HS-27A (cell line): ENCODE results near the gene CPT2.
"Not testable (repeated sequence)": the region's sequence is repeated elsewhere in the genome, so short reads cannot be mapped to it uniquely, and the experiment has no call there.

Source experiments
- DNase-seq: peaks from one replicate; pipeline ENCODE4 v3.0.0-alpha.2; 2012; ENCODE audit warnings: low read depth, missing footprints

CPT2 gene

DNA sequence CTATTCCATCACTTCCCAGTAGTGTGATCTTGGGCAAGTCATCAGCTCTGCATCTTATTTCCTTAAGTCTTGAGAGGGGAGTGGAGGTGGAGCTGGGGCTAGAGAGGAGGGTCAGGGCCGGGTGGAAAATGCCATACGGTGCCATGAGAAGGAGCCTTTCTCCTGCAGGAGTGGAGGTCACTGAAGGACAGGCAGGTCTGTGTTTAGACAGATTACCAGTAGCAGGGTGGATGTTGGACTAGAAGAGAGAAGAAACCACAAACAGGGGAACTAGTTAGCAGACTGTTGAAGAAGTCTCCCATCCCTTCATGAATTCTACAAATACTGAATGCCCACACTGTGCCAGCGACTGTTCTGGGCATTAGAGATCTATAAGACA is 13.9 kb upstream of the CPT2 start:
- DNase-seq = no peak

DNA sequence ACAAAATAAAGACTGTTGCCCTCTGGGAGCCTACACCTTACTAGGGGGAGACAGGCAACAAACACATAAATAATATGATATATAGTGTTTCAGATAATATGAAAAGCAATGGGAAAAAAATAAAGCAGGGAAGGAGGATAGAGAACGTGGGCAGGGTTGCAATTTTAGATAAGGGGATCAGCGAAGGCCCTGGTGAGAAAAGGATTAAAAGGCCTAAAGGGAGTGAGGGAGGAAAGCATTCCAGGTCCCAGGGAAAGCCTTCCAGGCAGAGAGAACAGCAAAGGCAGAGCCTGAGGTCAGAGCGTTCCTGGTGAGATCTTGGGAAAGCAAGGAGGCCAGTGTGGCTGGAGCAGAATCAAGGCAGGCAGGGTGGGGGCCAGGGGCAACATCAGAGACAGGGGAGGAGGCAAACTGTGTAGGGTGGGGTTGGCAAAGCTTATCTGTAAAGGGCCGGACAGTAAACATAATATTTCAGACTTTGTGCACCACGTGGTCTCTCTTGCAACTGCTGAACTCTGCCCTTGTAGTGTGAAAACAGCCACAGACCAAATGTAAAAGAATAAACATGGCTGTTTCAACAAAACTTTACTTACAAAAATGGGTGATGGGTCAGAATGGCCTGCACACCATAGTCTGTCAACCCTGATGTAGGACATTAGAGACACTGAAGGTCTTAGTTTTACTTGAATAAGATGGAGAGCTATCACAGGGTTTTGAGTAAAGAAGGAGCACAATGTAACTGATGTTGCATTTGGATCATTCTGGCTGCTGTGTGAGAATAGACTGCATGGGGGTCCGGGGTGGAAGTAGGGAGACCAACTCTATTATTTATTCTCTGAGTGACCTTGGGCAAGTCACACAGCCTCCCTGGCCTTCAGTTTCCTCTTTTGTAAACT is 13.3 kb upstream of the CPT2 start:
- DNase-seq = no peak

DNA sequence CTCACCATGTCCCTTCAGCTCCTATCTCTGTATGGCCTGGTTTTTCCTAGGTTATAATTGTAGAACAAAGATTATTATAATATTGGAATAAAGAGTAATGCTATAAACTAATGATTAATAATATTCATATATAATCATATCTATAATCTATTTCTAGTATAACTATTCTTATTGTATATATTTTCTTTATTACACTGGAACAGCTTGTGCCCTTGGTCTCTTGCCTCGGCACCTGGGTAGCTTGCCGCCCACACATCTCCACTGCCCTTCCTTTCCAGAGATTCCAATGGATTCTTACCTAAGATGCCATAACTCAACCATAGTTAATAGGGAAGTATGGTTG is 10.7 kb upstream of the CPT2 start:
- not testable (repeated sequence) for DNase-seq

DNA sequence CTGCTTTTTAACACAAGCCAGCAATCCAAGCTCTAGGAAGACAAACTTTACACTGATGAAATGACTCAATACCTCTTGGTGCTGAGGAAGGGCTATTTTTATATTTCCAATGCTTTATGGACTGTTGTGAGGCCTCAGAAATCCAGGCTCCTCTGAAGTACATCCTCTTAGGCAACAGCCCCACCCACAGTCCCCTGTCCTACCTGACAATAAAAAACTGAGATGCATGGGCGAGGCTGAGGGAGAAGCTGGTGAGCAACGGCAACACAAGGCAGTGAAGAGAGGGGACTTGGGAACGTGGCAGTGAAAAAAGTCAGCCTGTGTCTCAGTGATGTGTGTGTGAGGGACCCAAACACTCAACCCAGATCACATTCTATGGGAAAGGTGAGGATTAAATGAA is 10.1 kb upstream of the CPT2 start:
- no peak for DNase-seq

DNA sequence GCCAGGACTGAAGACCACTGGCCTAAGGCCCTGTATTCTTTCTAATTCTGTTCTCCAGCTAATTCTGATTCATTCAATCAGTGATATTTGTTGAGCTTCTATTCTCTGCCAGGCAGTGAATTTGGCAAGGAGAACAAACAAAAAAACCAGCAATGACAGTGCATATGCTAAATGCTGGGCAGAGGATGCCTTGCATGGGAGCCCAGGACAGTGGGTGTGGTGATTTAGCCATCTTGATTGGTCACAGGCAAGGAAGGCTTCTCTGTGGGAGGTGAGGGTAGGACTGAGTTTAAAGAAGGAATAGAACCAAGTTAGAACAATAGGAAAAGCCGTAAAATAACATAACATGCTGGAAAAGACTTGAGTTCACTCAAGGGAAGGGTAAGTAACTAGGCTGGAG is 9.2 kb upstream of the CPT2 start:
- DNase-seq = no peak

DNA sequence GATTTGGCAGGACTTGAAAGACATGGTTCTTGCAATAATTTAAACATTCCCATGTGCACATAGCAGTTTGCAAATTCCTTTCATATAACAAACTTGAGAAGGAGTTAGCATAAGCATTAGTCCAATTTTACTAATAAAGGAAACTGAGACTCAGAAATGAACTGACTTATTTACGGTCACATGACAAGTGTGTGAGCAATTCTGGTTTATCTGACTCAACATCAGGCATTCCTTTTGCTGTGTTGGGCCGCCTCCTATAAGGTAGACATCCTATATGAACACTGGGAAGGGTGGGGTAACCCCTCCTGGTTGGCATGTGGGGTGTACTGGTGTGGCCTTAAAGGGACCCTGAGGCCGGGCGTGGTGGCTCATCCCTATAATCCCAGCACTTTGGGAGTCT is 8.5 kb upstream of the CPT2 start:
- no peak for DNase-seq

DNA sequence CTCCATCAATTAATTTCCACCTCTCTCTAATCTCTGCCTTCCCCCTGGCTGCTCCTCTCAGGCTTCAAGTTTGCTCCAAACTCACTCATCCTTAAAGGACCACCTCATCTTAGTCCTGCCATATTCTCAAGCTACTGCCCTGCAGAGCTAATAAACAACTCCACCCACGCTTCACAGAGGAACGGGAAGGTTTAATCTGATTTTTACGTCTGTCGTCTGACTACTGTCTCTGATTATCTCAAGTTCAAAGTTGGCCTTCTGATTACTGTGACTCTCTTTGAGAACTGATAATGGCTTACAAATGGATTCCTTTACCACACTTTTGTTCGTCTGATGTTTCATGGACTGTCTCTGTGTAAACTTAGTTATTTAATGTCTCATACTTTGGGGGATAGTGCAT is 7.6 kb upstream of the CPT2 start:
- no peak for DNase-seq

DNA sequence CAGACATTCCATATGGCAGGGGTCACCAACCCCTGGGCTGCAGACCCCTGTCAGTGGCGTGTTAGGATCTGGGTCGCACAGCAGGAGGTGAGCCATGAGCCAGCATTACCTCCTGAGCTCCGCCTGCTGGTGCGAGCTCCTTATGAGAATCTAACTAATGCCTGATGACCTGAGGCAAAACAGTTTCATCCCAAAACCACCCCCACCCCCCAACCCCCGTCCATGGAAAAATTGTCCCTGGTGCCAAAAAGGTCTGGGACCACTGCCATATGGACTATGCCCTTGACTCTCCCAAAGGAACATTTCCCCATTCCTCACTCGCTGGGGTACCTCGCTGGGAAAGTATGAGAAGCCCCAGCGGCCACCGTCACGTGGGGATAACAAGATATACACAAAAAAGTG is 6.4 kb upstream of the CPT2 start:
- DNase-seq = no peak

DNA sequence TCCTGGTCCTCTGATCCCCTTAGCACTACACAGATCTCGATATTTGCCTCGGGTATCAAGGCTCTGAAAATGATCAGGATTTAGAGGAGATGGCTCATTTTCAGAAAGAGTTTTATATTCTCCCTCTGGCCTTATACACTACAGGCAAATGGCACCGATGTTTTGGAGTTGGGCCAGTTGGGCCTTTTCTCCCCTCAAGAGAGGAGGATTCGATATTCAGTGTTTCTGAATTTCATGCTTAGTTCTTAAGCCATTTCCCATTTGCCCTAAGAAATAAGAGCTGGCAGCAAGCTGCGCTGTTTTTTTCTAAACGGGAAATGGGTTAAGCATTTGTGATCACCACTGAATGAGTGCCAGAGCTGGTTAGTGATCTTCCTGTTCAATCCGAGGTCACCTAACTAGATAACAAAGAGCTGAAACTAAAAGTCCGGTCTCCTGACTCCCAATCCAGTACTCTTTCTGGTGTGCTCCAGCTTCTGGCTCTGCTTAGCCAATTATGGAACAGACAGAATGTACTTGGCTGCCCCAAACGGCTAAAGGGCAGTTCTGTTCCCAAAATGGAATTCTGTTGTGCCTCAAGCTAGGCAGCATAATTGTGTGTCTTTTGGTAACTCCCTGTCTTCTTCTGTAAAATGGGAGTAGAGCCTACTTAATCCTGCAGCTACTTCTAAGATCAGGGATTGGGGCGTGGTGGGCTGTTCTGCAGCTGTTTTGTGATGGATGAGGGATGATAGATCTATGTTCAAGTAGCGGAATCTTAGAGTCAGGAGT is 1.2 kb upstream of the CPT2 start:
- no peak for DNase-seq

DNA sequence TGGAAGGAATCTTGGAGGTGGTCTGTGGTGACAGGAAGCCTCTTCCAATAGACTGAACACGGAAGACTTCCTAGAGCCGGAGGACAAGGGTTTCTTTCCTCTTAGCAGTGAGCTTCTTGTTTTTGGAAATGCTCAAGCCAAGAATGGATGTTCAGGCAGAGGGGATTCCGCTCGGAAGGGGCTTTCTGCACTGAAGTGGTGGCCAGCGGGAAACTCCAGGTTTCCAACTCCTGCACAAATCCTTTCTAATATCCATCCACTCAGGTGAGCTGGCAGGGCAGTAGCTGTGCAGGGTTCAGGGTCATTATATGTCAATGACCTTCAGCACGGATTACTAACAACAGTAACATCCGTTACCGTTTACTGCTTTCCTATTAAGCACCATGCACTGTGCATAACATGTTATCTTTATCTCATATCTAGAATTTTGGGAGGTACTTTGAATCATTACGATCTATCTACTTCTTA is 573 bp upstream of the CPT2 start:
- DNase-seq = no peak

DNA sequence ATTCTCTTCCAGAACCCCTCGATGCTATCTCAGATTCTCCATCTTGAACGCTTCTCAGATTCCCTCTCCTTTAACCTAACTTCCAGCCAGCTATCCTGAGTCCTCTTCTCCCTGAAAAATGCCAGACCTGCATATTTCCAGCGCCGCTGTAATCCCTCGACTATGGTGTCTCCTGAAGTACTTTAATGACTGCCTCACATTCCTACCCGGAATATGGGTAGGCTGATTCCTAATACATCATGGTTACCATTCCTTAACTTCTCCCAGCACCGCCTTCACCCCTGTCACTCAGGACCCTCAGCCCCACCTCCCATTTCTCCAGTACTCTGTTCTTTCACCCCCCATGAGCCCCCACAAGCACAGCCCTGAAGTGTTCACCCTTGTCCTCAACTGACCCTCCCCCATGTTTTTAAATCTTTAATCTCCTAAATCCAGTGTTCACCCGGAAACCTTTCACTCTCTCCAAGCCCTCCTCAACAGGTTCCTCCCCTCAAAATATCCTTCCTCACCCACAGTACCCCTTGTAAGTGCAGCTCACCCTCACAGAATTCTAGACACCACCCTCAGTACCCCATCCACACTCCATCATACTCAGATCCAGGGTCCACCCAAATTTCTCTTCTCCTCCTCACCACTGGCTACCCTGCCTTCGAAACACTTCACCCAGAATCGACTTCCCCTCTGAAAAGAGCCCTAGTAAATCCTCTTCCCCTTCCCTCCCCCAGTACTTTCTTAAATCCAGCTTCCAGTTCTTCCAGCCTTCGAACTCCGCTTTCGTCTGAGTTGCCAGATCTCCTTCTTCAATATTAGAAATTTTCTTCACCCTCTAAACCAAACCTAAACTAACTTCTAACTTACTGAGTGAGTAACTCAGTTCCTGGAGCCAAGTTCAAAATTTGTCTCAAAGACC is 922 bp downstream of the CPT2 start:
- DNase-seq = no peak

DNA sequence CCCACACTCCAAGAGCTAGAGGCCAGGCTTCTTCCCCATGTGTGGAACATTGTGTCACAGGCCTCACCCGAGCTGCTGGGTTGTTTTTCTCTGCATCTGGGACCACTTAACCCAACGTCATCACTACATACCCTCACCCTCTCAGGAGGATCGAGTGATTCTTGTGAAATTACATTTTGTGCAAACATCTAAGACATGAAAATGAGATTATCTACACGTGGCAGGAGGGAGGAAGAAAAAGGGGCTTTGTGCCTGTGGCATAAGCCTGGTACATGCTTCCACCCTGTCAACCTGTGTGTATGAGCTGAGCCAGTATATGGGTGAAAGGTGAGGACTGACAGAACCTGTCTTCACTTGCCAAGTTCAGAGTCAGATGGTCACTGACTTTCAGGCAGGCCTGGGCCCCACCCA is 1.6 kb downstream of the CPT2 start:
- DNase-seq = no peak

DNA sequence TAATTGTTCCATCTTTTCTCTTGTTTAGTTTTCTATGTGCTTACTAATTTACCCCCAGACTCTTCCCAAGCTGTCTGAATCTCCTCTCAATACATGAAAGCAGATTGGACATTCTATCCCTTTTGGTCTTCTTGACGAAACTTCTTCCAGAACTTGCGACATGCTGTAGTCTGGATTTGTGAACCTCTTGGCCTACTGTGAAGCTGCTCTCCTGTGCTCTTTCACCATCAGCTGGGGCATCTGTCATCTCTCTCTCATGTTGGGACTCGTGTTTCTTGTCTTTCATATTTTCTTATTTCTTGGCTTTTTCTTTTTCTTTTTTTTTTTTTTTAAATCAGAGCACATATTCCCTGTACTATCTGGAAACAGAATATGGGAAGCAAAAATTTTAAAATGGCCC is 6.8 kb downstream of the CPT2 start:
- no peak for DNase-seq

DNA sequence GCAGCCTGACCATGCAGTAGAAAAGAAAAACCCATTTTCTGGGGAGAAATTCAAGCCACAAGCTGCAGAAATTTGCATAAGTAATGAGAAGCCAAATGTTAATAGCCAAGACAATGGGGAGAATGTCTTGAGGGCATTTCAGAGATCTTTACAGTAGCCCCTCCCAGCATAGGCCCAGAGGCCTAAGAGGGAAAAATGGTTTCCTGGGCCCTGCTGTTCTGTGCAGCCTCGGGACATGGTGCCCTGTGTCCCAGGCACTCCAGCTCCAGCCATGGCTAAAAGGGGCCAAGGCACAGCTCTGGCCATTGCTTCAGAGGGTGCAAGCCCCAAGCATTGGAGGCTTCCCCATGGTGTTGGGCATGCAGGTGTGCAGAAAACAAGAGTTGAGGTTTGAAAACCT is 8.9 kb downstream of the CPT2 start:
- DNase-seq = not testable (repeated sequence)

DNA sequence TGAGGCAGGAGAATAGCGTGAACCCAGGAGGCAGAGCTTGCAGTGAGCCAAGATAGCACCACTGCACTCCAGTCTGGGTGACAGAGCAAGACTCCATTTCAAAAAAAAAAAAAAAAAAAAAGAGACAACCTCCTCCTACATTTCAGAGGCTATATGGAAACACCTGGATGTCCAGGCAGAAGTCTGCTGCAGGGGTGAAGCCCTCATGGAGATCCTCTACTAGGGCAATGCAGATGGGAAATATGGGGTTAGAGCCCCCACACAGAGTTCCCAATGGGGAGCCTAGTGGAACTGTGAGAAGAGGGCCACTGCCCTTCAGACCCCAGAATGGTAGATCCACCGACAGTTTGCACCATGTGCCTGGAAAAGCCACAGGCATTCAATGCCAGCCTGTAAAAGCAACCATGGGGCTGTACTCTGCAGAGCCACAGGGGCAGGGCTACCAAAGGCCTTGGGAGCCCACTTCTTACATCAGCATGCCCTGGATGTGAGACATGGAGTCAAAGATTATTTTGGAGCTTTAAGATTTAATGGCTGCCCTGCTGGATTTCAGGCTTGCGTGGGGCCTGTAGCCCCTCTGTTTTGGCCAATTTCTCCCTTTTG is 9.6 kb downstream of the CPT2 start:
- DNase-seq = not testable (repeated sequence)

DNA sequence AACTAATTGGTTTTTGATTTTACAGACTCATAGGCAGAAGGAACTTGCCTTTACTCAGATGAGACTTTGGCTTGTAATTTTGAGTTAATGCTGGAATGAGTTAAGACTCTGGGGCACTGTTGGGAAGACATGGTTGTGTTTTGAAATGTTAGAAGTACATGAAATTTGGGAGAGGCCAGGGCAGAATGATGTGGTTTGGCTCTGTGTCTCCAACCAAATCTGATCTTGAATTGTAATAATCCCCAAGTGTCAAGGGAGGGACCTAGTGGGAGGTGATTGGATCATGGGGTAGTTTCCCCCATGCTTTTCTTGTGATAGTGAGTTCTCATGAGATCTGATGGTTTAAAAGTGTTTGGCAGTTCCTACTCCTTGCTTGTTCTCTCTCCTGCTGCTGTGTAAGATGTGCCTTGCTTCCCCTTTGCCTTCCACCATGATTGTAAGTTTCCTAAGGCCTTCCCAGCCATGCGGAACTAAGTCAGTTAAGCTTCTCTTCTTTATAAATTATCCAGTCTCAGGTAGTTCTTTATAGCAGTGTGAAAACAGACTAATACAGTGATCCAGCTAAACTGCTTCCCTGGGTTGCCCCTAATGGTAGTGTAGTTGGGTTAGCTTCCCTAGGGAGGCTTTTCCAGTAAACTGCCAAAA is 10.2 kb downstream of the CPT2 start:
- no peak for DNase-seq

DNA sequence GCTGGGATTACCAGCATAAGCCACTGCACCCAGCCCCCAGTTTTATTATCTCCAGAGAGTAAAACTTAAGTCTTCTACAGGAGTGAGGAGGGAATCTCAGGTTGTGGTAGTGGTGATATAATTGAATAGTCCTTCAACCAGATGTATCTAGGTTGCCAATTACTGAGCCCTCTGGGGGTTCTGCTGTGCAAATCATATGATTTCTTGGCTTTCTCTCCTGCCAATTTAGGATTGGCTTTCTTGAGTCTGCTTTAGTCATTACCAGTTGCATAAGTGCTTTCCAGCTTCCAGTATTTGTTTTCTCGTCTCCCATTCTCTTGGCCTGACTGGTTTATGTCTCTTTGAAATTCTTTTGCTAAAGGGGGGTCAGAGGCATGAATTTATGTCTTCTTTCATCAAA is 11.1 kb downstream of the CPT2 start:
- no peak for DNase-seq

DNA sequence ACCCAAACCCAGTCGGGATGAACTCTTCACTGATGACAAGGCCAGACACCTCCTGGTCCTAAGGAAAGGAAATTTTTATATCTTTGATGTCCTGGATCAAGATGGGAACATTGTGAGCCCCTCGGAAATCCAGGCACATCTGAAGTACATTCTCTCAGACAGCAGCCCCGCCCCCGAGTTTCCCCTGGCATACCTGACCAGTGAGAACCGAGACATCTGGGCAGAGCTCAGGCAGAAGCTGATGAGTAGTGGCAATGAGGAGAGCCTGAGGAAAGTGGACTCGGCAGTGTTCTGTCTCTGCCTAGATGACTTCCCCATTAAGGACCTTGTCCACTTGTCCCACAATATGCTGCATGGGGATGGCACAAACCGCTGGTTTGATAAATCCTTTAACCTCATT is 13.7 kb downstream of the CPT2 start:
- no peak for DNase-seq

DNA sequence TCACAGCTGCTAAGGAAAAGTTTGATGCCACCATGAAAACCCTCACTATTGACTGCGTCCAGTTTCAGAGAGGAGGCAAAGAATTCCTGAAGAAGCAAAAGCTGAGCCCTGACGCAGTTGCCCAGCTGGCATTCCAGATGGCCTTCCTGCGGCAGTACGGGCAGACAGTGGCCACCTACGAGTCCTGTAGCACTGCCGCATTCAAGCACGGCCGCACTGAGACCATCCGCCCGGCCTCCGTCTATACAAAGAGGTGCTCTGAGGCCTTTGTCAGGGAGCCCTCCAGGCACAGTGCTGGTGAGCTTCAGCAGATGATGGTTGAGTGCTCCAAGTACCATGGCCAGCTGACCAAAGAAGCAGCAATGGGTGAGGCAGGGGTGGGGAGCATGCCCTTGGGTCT is 14.3 kb downstream of the CPT2 start:
- DNase-seq = no peak

DNA sequence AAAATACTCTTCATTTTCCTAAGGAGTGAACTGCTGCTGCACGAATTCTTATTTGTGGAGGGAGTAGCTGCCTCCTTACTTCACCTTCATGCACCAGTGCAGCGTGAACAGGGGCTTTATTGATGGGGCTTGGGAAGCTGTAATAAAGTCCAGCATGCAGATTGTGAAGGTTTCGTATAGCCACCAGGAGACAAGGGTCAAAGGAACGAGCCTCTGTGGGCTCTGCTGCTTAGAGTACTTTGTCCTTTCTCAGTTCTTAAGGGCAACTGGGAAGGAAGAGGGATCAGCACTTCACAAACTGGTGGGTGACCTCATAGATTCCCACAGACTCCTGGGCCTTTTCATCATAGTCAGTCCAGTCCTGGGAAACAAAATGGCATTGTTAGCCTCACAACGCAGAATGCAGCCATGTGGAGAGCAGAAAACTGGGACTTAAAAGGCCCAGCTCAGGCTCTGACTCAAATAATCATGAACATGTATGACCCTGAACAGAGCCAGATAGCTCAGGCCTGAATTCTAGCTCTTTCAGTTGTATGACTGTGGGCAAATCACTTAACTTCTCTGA is 17.8 kb downstream of the CPT2 start:
- DNase-seq = no peak

DNA sequence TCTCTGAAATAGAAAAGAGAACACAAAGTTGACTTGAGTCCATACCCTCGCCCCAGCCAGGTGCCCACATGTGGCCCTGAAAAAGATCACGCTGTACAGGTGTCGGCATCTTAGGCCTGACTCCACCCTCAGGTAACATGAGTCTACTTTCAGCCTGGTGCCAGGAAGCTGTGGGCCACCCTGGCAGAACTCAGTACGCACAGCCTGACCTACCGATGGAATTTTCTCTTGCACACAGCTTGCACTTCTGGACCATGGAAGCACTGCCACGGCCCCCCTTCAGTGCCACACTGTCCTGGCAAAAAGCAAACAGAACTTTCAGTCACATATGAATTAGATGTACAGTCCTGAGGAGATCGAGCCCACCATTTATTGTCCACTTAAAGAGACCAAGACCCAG is 21.6 kb downstream of the CPT2 start:
- DNase-seq = no peak
